Smooth muscle cell (in vitro differentiated cells): ENCODE measurements around the gene ASGR2. TPM values are rescaled to one million over a fixed set of nuclear protein-coding genes. Genes with fewer than 3 reads are reported as not detected.
"Not testable (repeated sequence)": the region's sequence is repeated elsewhere in the genome, so short reads cannot be mapped to it uniquely, and the experiment has no call there.

ENCODE experiments used
- DNase-seq: peaks from one replicate; lab custom pipeline; 2025; ENCODE audit not compliant: unreplicated experiment; lab: John Stamatoyannopoulos, UW
- H2AFZ ChIP-seq: fragments of 200-600 bp; sonication (generic); 2 replicates; pipeline ENCODE4 v1.6.0; 2016; ENCODE audit warnings: antibody characterized with exemption, low read depth, mild to moderate bottlenecking
- H3F3A ChIP-seq: fragments of 200-600 bp; sonication (generic); 2 replicates; pipeline ENCODE4 v1.6.0; 2017; ENCODE audit warnings: antibody characterized with exemption, low read depth
- H3K27ac ChIP-seq: fragments of 200-600 bp; sonication (generic); 2 replicates; pipeline ENCODE4 v1.5.1; 2016; ENCODE audit warnings: low read depth, mild to moderate bottlenecking
- H3K27me3 ChIP-seq: fragments of 200-600 bp; sonication (generic); 2 replicates; pipeline ENCODE4 v1.6.1; 2016; ENCODE audit warnings: low read depth, mild to moderate bottlenecking
- H3K36me3 ChIP-seq: fragments of 200-600 bp; sonication (generic); 2 replicates; pipeline ENCODE4 v1.5.1; 2016; ENCODE audit warnings: low read depth
- H3K4me1 ChIP-seq: fragments of 200-600 bp; sonication (generic); 2 replicates; pipeline ENCODE4 v1.5.1; 2016; ENCODE audit warnings: low read depth
- H3K4me2 ChIP-seq: fragments of 200-600 bp; sonication (generic); 2 replicates; pipeline ENCODE4 v1.6.0; 2016; ENCODE audit warnings: mild to moderate bottlenecking
- H3K4me3 ChIP-seq: fragments of 200-600 bp; sonication (generic); 2 replicates; pipeline ENCODE4 v1.5.1; 2016; ENCODE audit warnings: mild to moderate bottlenecking
- H3K79me2 ChIP-seq: fragments of 200-600 bp; sonication (generic); 2 replicates; pipeline ENCODE4 v1.6.0; 2016; ENCODE audit warnings: low read depth, mild to moderate bottlenecking
- H3K9ac ChIP-seq: fragments of 200-600 bp; sonication (generic); 2 replicates; pipeline ENCODE4 v1.6.0; 2016; ENCODE audit warnings: low read depth
- H3K9me3 ChIP-seq: fragments of 200-600 bp; sonication (generic); replicated peaks from 2 replicates; pipeline ENCODE4 v1.5.1; 2016; ENCODE audit warnings: low read depth
- H4K20me1 ChIP-seq: fragments of 200-600 bp; sonication (generic); 2 replicates; pipeline ENCODE4 v1.6.0; 2016; ENCODE audit warnings: low read depth
- CTCF ChIP-seq: fragments of 200-600 bp; sonication (generic); IDR thresholded peaks from 2 replicates; pipeline ENCODE4 v1.5.1; 2017; ENCODE audit warnings: borderline replicate concordance, mild to moderate bottlenecking, antibody characterized with exemption; ENCODE audit not compliant: insufficient read depth, poor library complexity, severe bottlenecking
- WGBS: methylation state at CpG from one replicate; pipeline ENCODE4 v1.1.7; 2016; ENCODE audit warnings: low lambda C conversion rate; 5-methylcytosine and 5-hydroxymethylcytosine counted together
- polyA plus RNA-seq: library from polyadenylated mRNA; unstranded; fragments of >200 nt; fragmentation: Nextera tagmentation; extraction: Ambion mirVana; gene quantifications from 2 replicates; pipeline ENCODE4 v1.2.1, GENCODE V29; 2016
- total RNA-seq: library from RNA; depleted of rRNA; stranded (reverse); fragments of >200 nt; gene quantifications from 2 replicates; pipeline ENCODE4 v1.2.3, GENCODE V29; 2014

The ASGR2 gene
- total and polyA plus RNA-seq, 2 experiments from 2014 or later: 0.15 TPM; not detected in 1

GRCh38 chr17:7097940-7098339 lies 16.7 kb downstream of the ASGR2 start:
- Histone ChIP-seq H3K4me1 (no peaks in the 10 kb centered on the region), H3K4me2 (no peak overlapping the region), H3K9ac (no peak overlapping the region), H3K9me3 (no peaks in the 10 kb centered on the region), H3K27me3 (peaks cover 28% of the 10 kb centered on the region), H3K4me3 (no peak overlapping the region), H4K20me1 (no peaks in the 10 kb centered on the region), H3K27ac (no peak overlapping the region), H2AFZ (no peak overlapping the region), H3F3A (no peaks in the 10 kb centered on the region), H3K79me2 (no peaks in the 10 kb centered on the region), H3K36me3 (no peaks in the 10 kb centered on the region)
- TF ChIP-seq CTCF: no peak
- WGBS: 75% methylated on average over 5 of the region's 5 CpGs
- no peak for DNase-seq

- H4K20me1 ChIP-seq: no peaks in the 10 kb centered on the region
- H2AFZ ChIP-seq: no peak overlapping the region
- no peak overlapping the region for H3K4me2 ChIP-seq
- H3K9ac ChIP-seq: no peak overlapping the region
- H3K79me2 ChIP-seq: no peaks in the 10 kb centered on the region
- WGBS: 100% methylated on average over 1 of the region's 1 CpG
- no peak overlapping the region for H3K27ac ChIP-seq
- DNase-seq: no peak
- no peak for TF ChIP-seq CTCF
- peaks cover 11% of the 10 kb centered on the region for H3K27me3 ChIP-seq
- no peaks in the 10 kb centered on the region for H3F3A ChIP-seq
- no peaks in the 10 kb centered on the region for H3K36me3 ChIP-seq
- H3K9me3 ChIP-seq: no peaks in the 10 kb centered on the region
- H3K4me3 ChIP-seq: no peak overlapping the region
- H3K4me1 ChIP-seq: no peaks in the 10 kb centered on the region
Measured at GRCh38 chr17:7095625-7096024, 19.0 kb downstream of the ASGR2 start.

GRCh38 chr17:7094652-7095019 lies 20.0 kb downstream of the ASGR2 start:
- TF ChIP-seq CTCF: no peak
- H3K9me3 ChIP-seq: no peaks in the 10 kb centered on the region
- H3K27me3 ChIP-seq: peaks cover under 1% of the 10 kb centered on the region
- WGBS: 89% methylated on average over 10 of the region's 10 CpGs
- no peaks in the 10 kb centered on the region for H4K20me1 ChIP-seq
- H3K27ac ChIP-seq: no peak overlapping the region
- no peaks in the 10 kb centered on the region for H3K36me3 ChIP-seq
- no peaks in the 10 kb centered on the region for H3F3A ChIP-seq
- no peaks in the 10 kb centered on the region for H3K79me2 ChIP-seq
- no peak overlapping the region for H3K4me2 ChIP-seq
- no peak overlapping the region for H3K9ac ChIP-seq
- no peaks in the 10 kb centered on the region for H3K4me1 ChIP-seq
- DNase-seq: no peak
- no peak overlapping the region for H3K4me3 ChIP-seq
- H2AFZ ChIP-seq: no peak overlapping the region

GRCh38 chr17:7091311-7092005 lies 23.2 kb downstream of the ASGR2 start:
- not testable (repeated sequence) for H3K4me2 ChIP-seq, H3K79me2 ChIP-seq

GRCh38 chr17:7089570-7089969 lies 25.1 kb downstream of the ASGR2 start:
- not testable (repeated sequence) for DNase-seq, H3F3A ChIP-seq
- WGBS: 94% methylated on average over 6 of the region's 6 CpGs

More at GRCh38 chr17:7091311-7092005, 23.2 kb downstream of the ASGR2 start:
- not testable (repeated sequence) for H3K4me1 ChIP-seq, DNase-seq, H3K4me3 ChIP-seq, H3K36me3 ChIP-seq, H3K27me3 ChIP-seq, H3K27ac ChIP-seq, H3K9ac ChIP-seq, H4K20me1 ChIP-seq, H3F3A ChIP-seq, H2AFZ ChIP-seq, H3K9me3 ChIP-seq
- WGBS: 80% methylated on average over 28 of the region's 28 CpGs

GRCh38 chr17:7088442-7088841 lies 26.2 kb downstream of the ASGR2 start:
- peak overlapping the region; percentile 28 for H3K4me2 ChIP-seq
- peak overlapping the region; percentile 2 for H2AFZ ChIP-seq
- H3K79me2 ChIP-seq, DNase-seq, H3K9ac ChIP-seq, H3F3A ChIP-seq, H3K4me1 ChIP-seq, H3K27me3 ChIP-seq, H3K36me3 ChIP-seq, H3K9me3 ChIP-seq, H3K4me3 ChIP-seq, H3K27ac ChIP-seq, H4K20me1 ChIP-seq: not testable (repeated sequence)
- WGBS: 17% methylated on average over 4 of the region's 4 CpGs

More at GRCh38 chr17:7089570-7089969, 25.1 kb downstream of the ASGR2 start:
- H4K20me1 ChIP-seq, H3K27me3 ChIP-seq, H3K4me1 ChIP-seq, H3K4me3 ChIP-seq, H2AFZ ChIP-seq, H3K79me2 ChIP-seq, H3K36me3 ChIP-seq, H3K9ac ChIP-seq, H3K9me3 ChIP-seq, H3K4me2 ChIP-seq, H3K27ac ChIP-seq: not testable (repeated sequence)
